K562 (cell line): ENCODE data around the gene LRMDA. TPM values are rescaled to one million over a fixed set of nuclear protein-coding genes. Genes with fewer than 3 reads are reported as not detected.
A peak's percentile ranks its signal among the peaks of the same experiment; 100 is the strongest.

Experiments
- ATAC-seq: fragments of 200-7000 bp; cut with Tn5 transposase; 3 replicates; pipeline ENCODE4 v1.9.1; 2020; ENCODE audit warnings: moderate library complexity
- BruUV-seq: library from RNA; stranded (reverse); fragments of 400-500 nt; replicated peaks from 2 replicates; lab custom pipeline; 2021; lab: Mats Ljungman, UMichigan
- CTCF ChIA-PET: fragments of 300-600 bp; formaldehyde crosslinking; extraction: SDS; loops from one replicate; lab custom pipeline; 2021; ENCODE audit warnings: low intra/inter-chr PET ratio; lab: Yijun Ruan, JAX
- POLR2A ChIA-PET: fragments of 300-600, 350-650 bp; sonication (Branson Sonifier 250); formaldehyde crosslinking; extraction: SDS; loops from one replicate; lab custom pipeline; 2021; ENCODE audit warnings: antibody characterized with exemption, inconsistent platforms; lab: Yijun Ruan, JAX
- DNase-seq, 4 experiments: peaks; one replicate each; pipeline versions ENCODE4 v3.0.0 to v3.0.0-alpha.2; 2011 to 2018; ENCODE audit warnings: low spot score in 3 of 4, mixed read lengths in 3 of 4; ENCODE audit errors: extremely low read depth in 1 of 4
- FAIRE-seq: peaks from 2 replicates; lab custom pipeline; 2011; peaks lifted over from hg19 to GRCh38; lab: Jason Lieb, UNC
- H2AFZ ChIP-seq: 2 replicates; pipeline ENCODE4 v1.6.0; 2011; ENCODE audit warnings: low read depth, low read length, control low read depth, inconsistent platforms
- H3K27ac ChIP-seq: fragments of 200-600 bp; 3 replicates; pipeline ENCODE4 v1.8.0; 2011; ENCODE audit warnings: low read depth, mild to moderate bottlenecking, control low read depth, inconsistent platforms, low read length, moderate library complexity, mixed read lengths; ENCODE audit errors: extremely low read depth
- H3K27me3 ChIP-seq, 2 experiments: fragments of 300-600 bp in 1 of 2; 2 replicates in 1 of 2; 3 replicates in 1 of 2; pipeline versions ENCODE4 v1.6.0 to v1.8.0; 2011; ENCODE audit warnings: inconsistent platforms in 2 of 2, low read length in 2 of 2, mild to moderate bottlenecking in 1 of 2, mixed read lengths in 1 of 2, moderate library complexity in 1 of 2; ENCODE audit not compliant: control insufficient read depth in 2 of 2, insufficient read depth in 2 of 2
- H3K36me3 ChIP-seq: fragments of 300-600 bp; 3 replicates; pipeline ENCODE4 v1.8.0; 2011; ENCODE audit warnings: mild to moderate bottlenecking, low read length, inconsistent platforms; ENCODE audit not compliant: control insufficient read depth, insufficient read depth
- H3K4me1 ChIP-seq, 2 experiments: fragments of 200-600 bp in 1 of 2; replicated peaks in 1 of 2; 2 replicates in 1 of 2; 3 replicates in 1 of 2; pipeline versions ENCODE4 v1.5.1 to v1.8.0; 2011; ENCODE audit warnings: inconsistent platforms in 2 of 2, low read length in 2 of 2, mild to moderate bottlenecking in 1 of 2, mixed read lengths in 1 of 2, moderate library complexity in 1 of 2; ENCODE audit not compliant: control insufficient read depth in 2 of 2, insufficient read depth in 2 of 2
- H3K4me2 ChIP-seq: 2 replicates; pipeline ENCODE4 v1.6.1; 2011; ENCODE audit warnings: low read length, control low read depth, inconsistent platforms, mixed read lengths; ENCODE audit not compliant: insufficient read depth
- H3K4me3 ChIP-seq: fragments of 200-600 bp; sonication (generic), shearing (Covaris generic); 2 replicates; pipeline ENCODE4 v1.5.1; 2016; ENCODE audit warnings: control low read depth, inconsistent platforms
- H3K79me2 ChIP-seq: fragments of 200-600 bp; 3 replicates; pipeline ENCODE4 v1.8.0; 2011; ENCODE audit warnings: low read length, inconsistent platforms; ENCODE audit not compliant: control insufficient read depth, insufficient read depth
- H3K9ac ChIP-seq, 2 experiments: 2 replicates each; pipeline versions ENCODE4 v1.6.0 to v1.6.1; 2011; ENCODE audit warnings: low read depth in 2 of 2, low read length in 2 of 2, control low read depth in 1 of 2, inconsistent platforms in 1 of 2, mild to moderate bottlenecking in 1 of 2, mixed read lengths in 1 of 2; ENCODE audit not compliant: insufficient read depth in 1 of 2
- H3K9me1 ChIP-seq: one replicate; pipeline ENCODE4 v1.6.0; 2011; ENCODE audit warnings: inconsistent platforms, mild to moderate bottlenecking, low read length, moderate library complexity; ENCODE audit not compliant: control insufficient read depth, insufficient read depth
- H3K9me3 ChIP-seq: replicated peaks from 2 replicates; pipeline ENCODE4 v1.5.1; 2011; ENCODE audit warnings: low read depth, low read length, inconsistent platforms; ENCODE audit not compliant: control insufficient read depth, insufficient read depth
- H4K20me1 ChIP-seq: replicated peaks from 2 replicates; pipeline ENCODE4 v1.6.1; 2011; ENCODE audit warnings: low read length, inconsistent platforms, mixed read lengths; ENCODE audit not compliant: control insufficient read depth, insufficient read depth
- EHMT2 ChIP-seq: fragments of 450-650 bp; IDR thresholded peaks from 2 replicates; pipeline ENCODE4 v1.6.1; 2018; ENCODE audit warnings: antibody characterized with exemption
- ESRRA ChIP-seq: fragments of 450-650 bp; IDR thresholded peaks from 2 replicates; pipeline ENCODE4 v1.6.1; 2014; ENCODE audit warnings: low read depth, mild to moderate bottlenecking, moderate library complexity, borderline replicate concordance
- FOXK1 ChIP-seq: sonication (generic); formaldehyde crosslinking; IDR thresholded peaks from 2 replicates; pipeline ENCODE4 v1.8.0; 2022; ENCODE audit warnings: missing genetic modification reagents, mild to moderate bottlenecking, borderline replicate concordance
- MIER1 ChIP-seq: fragments of 450-650 bp; IDR thresholded peaks from 2 replicates; pipeline ENCODE4 v1.6.1; 2016; ENCODE audit warnings: antibody characterized with exemption, mild to moderate bottlenecking, low read depth
- NCOA1 ChIP-seq: fragments of 450-650 bp; IDR thresholded peaks from 2 replicates; pipeline ENCODE4 v1.6.1; 2016; ENCODE audit warnings: low read depth
- PRPF4 ChIP-seq: fragments of 200-400 bp; formaldehyde crosslinking; IDR thresholded peaks from one replicate; pipeline ENCODE4 v1.6.1; 2017; ENCODE audit warnings: low read length, low read depth, mild to moderate bottlenecking; ENCODE audit not compliant: insufficient read depth, poor library complexity, severe bottlenecking
- ZBED1 ChIP-seq: IDR thresholded peaks from 2 replicates; pipeline ENCODE4 v1.6.1; 2014
- ZNF232 ChIP-seq: sonication (generic); formaldehyde crosslinking; IDR thresholded peaks from 2 replicates; pipeline ENCODE4 v1.8.0; 2022; ENCODE audit warnings: mild to moderate bottlenecking, missing genetic modification reagents
- ZNF282 ChIP-seq: sonication (generic); formaldehyde crosslinking; IDR thresholded peaks from 2 replicates; pipeline ENCODE4 v1.8.1; 2023; ENCODE audit warnings: missing genetic modification reagents
- ZNF507 ChIP-seq: conservative IDR thresholded peaks from 2 replicates; pipeline ENCODE4 v1.6.1; 2017; ENCODE audit warnings: missing genetic modification characterization, missing compliant biosample characterization
- ZNF766 ChIP-seq: fragments of 200-800 bp; sonication (Bioruptor generic); conservative IDR thresholded peaks from 2 replicates; pipeline ENCODE4 v1.6.1; 2016; ENCODE audit warnings: missing genetic modification characterization, missing compliant biosample characterization
- WGBS: fragments of 100-300 bp; shearing (Covaris generic); methylation state at CpG from one replicate; pipeline ENCODE4 v1.1.6; 2016; ENCODE audit warnings: low coverage, mixed read lengths; ENCODE audit not compliant: insufficient coverage; ENCODE audit errors: missing lambda C conversion rate; 5-methylcytosine and 5-hydroxymethylcytosine counted together
- in situ Hi-C: fragments of 300-500 bp; cut with MboI; formaldehyde crosslinking; loops from 4 replicates; pipeline ENCODE4 v1.15.0; 2018; ENCODE audit warnings: inconsistent platforms, mixed read lengths
- intact Hi-C: fragments of 100-400 bp; cut with micrococcal nuclease; formaldehyde crosslinking; loops from 2 replicates; pipeline ENCODE4 v1.14.2; 2022
- polyA plus RNA-seq, 8 experiments: library from polyadenylated mRNA; depleted of rRNA in 4 of 8; stranded (reverse) in 5 of 8; unstranded in 3 of 8; fragments of >200 nt; fragmentation: Nextera tagmentation in 2 of 8; fragmentation: Illumina TruSeq in 1 of 8; extraction: Ambion mirVana in 2 of 8; extraction: Trizol in 1 of 8; gene quantifications; 2 replicates each; pipeline versions ENCODE4 v1.2.1 to v1.2.3, GENCODE V29; 2011 to 2014; ENCODE audit warnings: inconsistent platforms in 1 of 8, missing spikeins in 1 of 8
- total RNA-seq, 7 experiments: library from RNA; depleted of rRNA in 6 of 7; stranded (reverse); fragments of >200 nt in 6 of 7; fragmentation: Illumina TruSeq in 2 of 7; extraction: Trizol in 2 of 7; gene quantifications; 2 replicates each; pipeline versions ENCODE4 v1.2.1 to v1.2.3, GENCODE V29; 2011 to 2021; ENCODE audit warnings: low replicate concordance in 1 of 7
- TF ChIP-seq, protein P1 (sequence below), 2 experiments: fragments of 450-650 bp; formaldehyde crosslinking in 1 of 2; IDR thresholded peaks; 2 replicates each; pipeline versions ENCODE4 v1.4.0 to v1.6.1; 2014 to 2020; ENCODE audit warnings: mild to moderate bottlenecking in 2 of 2, borderline replicate concordance in 1 of 2, low read depth in 1 of 2

The LRMDA gene
- total and polyA plus RNA-seq, 9 of the 15 experiments (the other 6 are each of a cell fraction or from before 2014, with no cell fraction given): 0.25 TPM; not detected in 8

DNA sequence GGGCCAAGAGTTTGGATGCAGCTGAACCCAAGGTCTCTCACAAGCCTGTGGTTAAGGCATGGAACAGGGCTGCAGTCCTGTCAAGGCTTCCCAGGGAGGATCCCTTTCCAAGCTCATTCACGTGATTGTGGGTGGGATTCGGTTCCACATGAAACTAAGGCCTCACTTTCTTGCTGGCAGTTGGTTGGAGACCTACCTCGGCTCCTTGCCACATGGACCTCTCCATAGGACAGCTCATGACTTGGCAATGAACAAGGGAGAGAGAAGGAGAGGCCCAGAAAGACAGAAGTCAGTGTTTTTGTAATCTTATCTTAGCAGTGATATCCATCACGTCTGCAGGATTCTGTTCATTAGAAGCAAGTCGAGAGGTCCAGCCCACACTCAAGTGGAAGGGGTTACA is 583.8 kb downstream of the LRMDA start (continued):
- TF ChIP-seq ZNF766 (CRISPR knock-in tag): no peak
- TF ChIP-seq NCOA1: no peak
- TF ChIP-seq ZNF282 (CRISPR knock-in tag): no peak
- TF ChIP-seq ZBED1: no peak
- TF ChIP-seq ZNF232 (CRISPR knock-in tag): no peak
- no peak for TF ChIP-seq ESRRA
- no peak for TF ChIP-seq FOXK1 (CRISPR knock-in tag)
- no peak for TF ChIP-seq PRPF4

DNA sequence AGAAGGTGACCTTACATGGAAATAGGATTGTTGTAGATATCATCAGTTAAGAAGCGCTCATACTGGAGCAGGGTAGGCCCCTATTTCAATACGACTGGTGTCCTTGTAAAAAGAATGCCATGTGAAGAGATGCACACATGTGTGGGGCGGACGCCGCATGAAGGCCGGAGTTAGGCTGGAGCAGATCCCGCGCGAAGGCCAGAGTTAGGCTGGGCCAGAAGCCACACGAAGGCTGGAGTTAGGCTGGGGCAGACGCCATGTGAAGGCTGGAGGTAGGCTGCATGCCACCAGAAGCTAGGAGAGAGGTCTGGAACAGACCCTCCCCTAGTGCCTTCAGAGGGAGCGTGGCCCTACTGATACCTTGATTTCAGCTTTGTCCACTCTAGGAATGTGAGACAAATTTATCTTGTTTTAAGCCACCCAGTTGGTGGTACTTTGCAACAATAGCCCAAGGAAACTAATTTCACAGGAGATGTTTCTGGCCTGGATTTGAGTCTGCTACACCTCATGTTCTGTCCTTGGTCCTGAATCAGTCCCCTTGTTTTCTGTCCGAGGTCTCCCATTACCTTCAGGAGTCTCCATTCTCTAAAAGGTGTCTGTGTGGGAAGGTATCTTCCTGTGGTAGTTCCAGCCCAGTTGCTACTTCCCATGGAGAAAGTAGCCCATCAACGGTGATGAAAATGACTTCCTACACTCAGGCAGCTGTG is 585.8 kb downstream of the LRMDA start:
- no TSS peak for BruUV-seq
- ChIA-PET POLR2A (no interaction called here), CTCF (no interaction called here)
- ATAC-seq (no peak), DNase-seq (no peak), FAIRE-seq (no peak)
- in situ Hi-C loops: no loop called here
- no peak for TF ChIP-seq ZNF507 (tag)
- TF ChIP-seq MIER1: 0 out of 2 replicates have a peak, but pooled peaks have one; percentile 54
- TF ChIP-seq, protein P1, sequence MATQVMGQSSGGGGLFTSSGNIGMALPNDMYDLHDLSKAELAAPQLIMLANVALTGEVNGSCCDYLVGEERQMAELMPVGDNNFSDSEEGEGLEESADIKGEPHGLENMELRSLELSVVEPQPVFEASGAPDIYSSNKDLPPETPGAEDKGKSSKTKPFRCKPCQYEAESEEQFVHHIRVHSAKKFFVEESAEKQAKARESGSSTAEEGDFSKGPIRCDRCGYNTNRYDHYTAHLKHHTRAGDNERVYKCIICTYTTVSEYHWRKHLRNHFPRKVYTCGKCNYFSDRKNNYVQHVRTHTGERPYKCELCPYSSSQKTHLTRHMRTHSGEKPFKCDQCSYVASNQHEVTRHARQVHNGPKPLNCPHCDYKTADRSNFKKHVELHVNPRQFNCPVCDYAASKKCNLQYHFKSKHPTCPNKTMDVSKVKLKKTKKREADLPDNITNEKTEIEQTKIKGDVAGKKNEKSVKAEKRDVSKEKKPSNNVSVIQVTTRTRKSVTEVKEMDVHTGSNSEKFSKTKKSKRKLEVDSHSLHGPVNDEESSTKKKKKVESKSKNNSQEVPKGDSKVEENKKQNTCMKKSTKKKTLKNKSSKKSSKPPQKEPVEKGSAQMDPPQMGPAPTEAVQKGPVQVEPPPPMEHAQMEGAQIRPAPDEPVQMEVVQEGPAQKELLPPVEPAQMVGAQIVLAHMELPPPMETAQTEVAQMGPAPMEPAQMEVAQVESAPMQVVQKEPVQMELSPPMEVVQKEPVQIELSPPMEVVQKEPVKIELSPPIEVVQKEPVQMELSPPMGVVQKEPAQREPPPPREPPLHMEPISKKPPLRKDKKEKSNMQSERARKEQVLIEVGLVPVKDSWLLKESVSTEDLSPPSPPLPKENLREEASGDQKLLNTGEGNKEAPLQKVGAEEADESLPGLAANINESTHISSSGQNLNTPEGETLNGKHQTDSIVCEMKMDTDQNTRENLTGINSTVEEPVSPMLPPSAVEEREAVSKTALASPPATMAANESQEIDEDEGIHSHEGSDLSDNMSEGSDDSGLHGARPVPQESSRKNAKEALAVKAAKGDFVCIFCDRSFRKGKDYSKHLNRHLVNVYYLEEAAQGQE (IDR thresholded peaks at IDR 0.05; ENCODE audit: borderline replicate concordance): peak; percentile 80
- TF ChIP-seq, protein P1 (CRISPR knock-in tag; IDR thresholded peaks at IDR 0.05; ENCODE audit: low read depth): peak; percentile 42; the same call in 1 of the 2 replicates
- peak; percentile 78 for TF ChIP-seq EHMT2
- intact Hi-C loops: no loop called here
- Histone ChIP-seq H3K9ac (no peak overlapping the region), H3K9me3 (no peaks in the 10 kb centered on the region), H4K20me1 (no peaks in the 10 kb centered on the region), H3K4me2 (no peak overlapping the region), H3K79me2 (no peaks in the 10 kb centered on the region), H3K4me3 (no peak overlapping the region), H3K4me1 (no peaks in the 10 kb centered on the region), H2AFZ (no peak overlapping the region), H3K9me1 (no peaks in the 10 kb centered on the region), H3K27me3 (no peaks in the 10 kb centered on the region), H3K36me3 (no peaks in the 10 kb centered on the region), H3K27ac (no peak overlapping the region)
- WGBS: 1% methylated on average over 14 of the region's 14 CpGs
